ENCODE results near the gene ACP4. TPM values are rescaled to one million over a fixed set of nuclear protein-coding genes. Genes with fewer than 3 reads are reported as not detected.

ACP4 gene
- total RNA-seq, 1 donor from 2014 or later = not detected

- no peak for TF ChIP-seq CTCF (conservative IDR thresholded peaks at IDR 0.05)
- Mint-ChIP-seq H3K27ac (no peak overlapping the region), H3K4me3 (no peak overlapping the region), H3K4me1 (ENCODE audit: unreplicated experiment) (peaks cover 13% of the 10 kb centered on the region), H3K36me3 (no peaks in the 10 kb centered on the region), H3K27me3 (peaks cover 70% of the 10 kb centered on the region), H3K9me3 (no peaks in the 10 kb centered on the region)
- no peak for DNase-seq (ENCODE audit: extremely low spot score, unreplicated experiment)
Measured at GRCh38 chr19:50822661-50823208, 32.5 kb downstream of the ACP4 start.

GRCh38 chr19:50823389-50824042 lies 33.3 kb downstream of the ACP4 start, which contains the start of gene KLK1:
TSS of gene KLK1 (minus strand) at chr19:50823787. CDS start at chr19:50823748, 39 bp downstream.
- Mint-ChIP-seq H3K4me1 (ENCODE audit: unreplicated experiment) (peaks cover 13% of the 10 kb centered on the region), H3K36me3 (no peaks in the 10 kb centered on the region), H3K4me3 (no peak within 1 kb of the TSS), H3K9me3 (no peaks in the 10 kb centered on the region), H3K27ac (no peak within 1 kb of the TSS), H3K27me3 (peaks cover 66% of the 10 kb centered on the region)
- DNase-seq (ENCODE audit: extremely low spot score, unreplicated experiment) = no peak
- no peak for TF ChIP-seq CTCF (conservative IDR thresholded peaks at IDR 0.05)

GRCh38 chr19:50826492-50827240 lies 36.5 kb downstream of the ACP4 start:
- H3K4me3 Mint-ChIP-seq = no peak overlapping the region
- H3K36me3 Mint-ChIP-seq = no peaks in the 10 kb centered on the region
- DNase-seq (ENCODE audit: extremely low spot score, unreplicated experiment) = no peak
- peaks cover 43% of the 10 kb centered on the region for H3K27me3 Mint-ChIP-seq
- H3K4me1 Mint-ChIP-seq (ENCODE audit: unreplicated experiment) = no peaks in the 10 kb centered on the region
- H3K27ac Mint-ChIP-seq = no peak overlapping the region
- TF ChIP-seq CTCF (conservative IDR thresholded peaks at IDR 0.05) = no peak
- H3K9me3 Mint-ChIP-seq = no peaks in the 10 kb centered on the region

- DNase-seq (ENCODE audit: extremely low spot score, unreplicated experiment) = no peak
- no peak overlapping the region for H3K27ac Mint-ChIP-seq
- H3K9me3 Mint-ChIP-seq = no peaks in the 10 kb centered on the region
- H3K4me1 Mint-ChIP-seq (ENCODE audit: unreplicated experiment) = no peaks in the 10 kb centered on the region
- H3K27me3 Mint-ChIP-seq = peaks cover 35% of the 10 kb centered on the region
- H3K4me3 Mint-ChIP-seq = no peak overlapping the region
- no peak for TF ChIP-seq CTCF (conservative IDR thresholded peaks at IDR 0.05)
- no peaks in the 10 kb centered on the region for H3K36me3 Mint-ChIP-seq
Measured at GRCh38 chr19:50827476-50827875, 37.3 kb downstream of the ACP4 start.

- TF ChIP-seq CTCF (conservative IDR thresholded peaks at IDR 0.05) = no peak
- no peaks in the 10 kb centered on the region for H3K36me3 Mint-ChIP-seq
- no peak overlapping the region for H3K27ac Mint-ChIP-seq
- no peak for DNase-seq (ENCODE audit: extremely low spot score, unreplicated experiment)
- H3K4me1 Mint-ChIP-seq (ENCODE audit: unreplicated experiment) = no peaks in the 10 kb centered on the region
- no peak overlapping the region for H3K4me3 Mint-ChIP-seq
- peaks cover 28% of the 10 kb centered on the region for H3K27me3 Mint-ChIP-seq
- no peaks in the 10 kb centered on the region for H3K9me3 Mint-ChIP-seq
Measured at GRCh38 chr19:50829801-50830200, 39.6 kb downstream of the ACP4 start.
